ENCODE data around the gene R3HDML. TPM values are rescaled to one million over a fixed set of nuclear protein-coding genes. Genes with fewer than 3 reads are reported as not detected.

R3HDML gene
- polyA plus RNA-seq, 3 donors, result not detected

DNA sequence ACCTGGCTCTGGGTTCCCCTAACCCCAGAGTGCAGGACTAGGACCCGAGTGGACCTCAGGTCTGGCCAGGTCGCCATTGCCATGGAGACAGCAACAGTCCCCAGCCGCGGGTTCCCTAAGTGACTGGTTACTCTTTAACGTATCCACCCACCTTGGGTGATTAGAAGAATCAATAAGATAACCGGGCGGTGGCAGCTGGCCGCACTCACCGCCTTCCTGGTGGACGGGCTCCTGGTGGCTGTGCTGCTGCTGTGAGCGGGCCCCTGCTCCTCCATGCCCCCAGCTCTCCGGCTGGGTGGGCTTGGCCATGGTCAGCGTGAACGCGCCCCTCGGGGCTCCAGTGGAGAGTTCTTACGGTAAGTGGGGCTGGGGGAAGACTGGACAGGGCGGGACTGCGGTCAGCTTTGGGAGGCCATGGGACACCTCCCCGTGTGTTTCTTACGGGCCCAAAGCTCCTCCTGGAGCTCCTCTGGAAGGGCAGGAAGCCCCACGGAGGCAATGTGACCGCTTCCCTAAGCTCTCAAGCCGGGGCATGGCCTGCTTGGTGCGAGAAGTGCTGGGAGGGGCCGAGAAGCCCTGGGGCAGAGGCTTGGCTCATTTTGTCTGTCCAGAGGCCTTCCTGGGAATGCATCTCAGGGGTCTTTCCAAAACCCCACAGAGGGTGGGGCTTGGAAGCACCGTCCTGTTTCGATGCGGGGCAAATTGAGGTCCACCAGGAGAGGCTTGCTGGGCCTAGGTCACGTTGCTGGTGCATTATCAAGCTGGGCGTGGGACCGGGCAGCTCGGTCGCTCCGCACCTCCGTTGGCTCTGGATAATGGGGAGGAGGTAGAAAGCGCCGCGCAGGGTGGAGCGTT, 18.9 kb downstream of the R3HDML start, which contains the start of gene HNF4A:
HNF4A (plus strand) TSS at position 202 of the 855 bp plus-strand sequence; CDS start at position 308, 106 bp downstream.
- Mint-ChIP-seq H3K36me3 (no peaks in the 10 kb centered on the region), H3K4me3 (no peak within 1 kb of the TSS), H3K4me1 (no peaks in the 10 kb centered on the region), H3K9me3 (no peaks in the 10 kb centered on the region), H3K27ac (no peak within 1 kb of the TSS), H3K27me3 (ENCODE audit: low read depth in 3 of 3) (peaks cover 8 to 12% (median 10%) of the 10 kb centered on the region in 3 donors)
- Histone ChIP-seq H3K27ac (ENCODE audit: low read depth in 1 of 2, low read length in 2 of 2) (no peak within 1 kb of the TSS), H3K4me3 (replicated peaks in 1 of 3; ENCODE audit: low read depth in 2 of 3, low read length in 3 of 3) (no peak within 1 kb of the TSS), H3K4me1 (ENCODE audit: control insufficient read depth in 1 of 2, insufficient read depth in 2 of 2, low read length in 2 of 2) (no peaks in the 10 kb centered on the region), H3K36me3 (replicated peaks in 1 of 2; ENCODE audit: control insufficient read depth in 1 of 2, insufficient read depth in 2 of 2, low read length in 2 of 2) (no peaks in the 10 kb centered on the region), H3K9ac (ENCODE audit: insufficient read depth, low read length, poor library complexity, severe bottlenecking) (no peak within 1 kb of the TSS), H3K4me2 (replicated peaks; ENCODE audit: extremely low read depth, low read length, poor library complexity, severe bottlenecking) (no peak within 1 kb of the TSS), H3K79me2 (ENCODE audit: insufficient read depth, low read length) (no peaks in the 10 kb centered on the region), H3K9me3 (replicated peaks in 1 of 2; ENCODE audit: control insufficient read depth in 1 of 2, insufficient read depth in 1 of 2, low read length in 2 of 2) (no peaks in the 10 kb centered on the region), H4K20me1 (ENCODE audit: insufficient read depth, low read length) (no peaks in the 10 kb centered on the region), H2AFZ (ENCODE audit: insufficient read depth, low read depth, low read length, poor library complexity, severe bottlenecking) (no peak within 1 kb of the TSS), H3K27me3 (ENCODE audit: control insufficient read depth in 2 of 2, insufficient read depth in 2 of 2, low read length in 2 of 2) (no peaks in the 10 kb centered on the region)
- intact Hi-C loops (cut with micrococcal nuclease), result no loop called here
- DNase-seq, result no peak
- WGBS (ENCODE audit: insufficient coverage), result 88% methylated on average over 26 of the region's 40 CpGs
- TF ChIP-seq, protein P1, sequence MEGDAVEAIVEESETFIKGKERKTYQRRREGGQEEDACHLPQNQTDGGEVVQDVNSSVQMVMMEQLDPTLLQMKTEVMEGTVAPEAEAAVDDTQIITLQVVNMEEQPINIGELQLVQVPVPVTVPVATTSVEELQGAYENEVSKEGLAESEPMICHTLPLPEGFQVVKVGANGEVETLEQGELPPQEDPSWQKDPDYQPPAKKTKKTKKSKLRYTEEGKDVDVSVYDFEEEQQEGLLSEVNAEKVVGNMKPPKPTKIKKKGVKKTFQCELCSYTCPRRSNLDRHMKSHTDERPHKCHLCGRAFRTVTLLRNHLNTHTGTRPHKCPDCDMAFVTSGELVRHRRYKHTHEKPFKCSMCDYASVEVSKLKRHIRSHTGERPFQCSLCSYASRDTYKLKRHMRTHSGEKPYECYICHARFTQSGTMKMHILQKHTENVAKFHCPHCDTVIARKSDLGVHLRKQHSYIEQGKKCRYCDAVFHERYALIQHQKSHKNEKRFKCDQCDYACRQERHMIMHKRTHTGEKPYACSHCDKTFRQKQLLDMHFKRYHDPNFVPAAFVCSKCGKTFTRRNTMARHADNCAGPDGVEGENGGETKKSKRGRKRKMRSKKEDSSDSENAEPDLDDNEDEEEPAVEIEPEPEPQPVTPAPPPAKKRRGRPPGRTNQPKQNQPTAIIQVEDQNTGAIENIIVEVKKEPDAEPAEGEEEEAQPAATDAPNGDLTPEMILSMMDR (IDR thresholded peaks at IDR 0.05), result no peak

DNA sequence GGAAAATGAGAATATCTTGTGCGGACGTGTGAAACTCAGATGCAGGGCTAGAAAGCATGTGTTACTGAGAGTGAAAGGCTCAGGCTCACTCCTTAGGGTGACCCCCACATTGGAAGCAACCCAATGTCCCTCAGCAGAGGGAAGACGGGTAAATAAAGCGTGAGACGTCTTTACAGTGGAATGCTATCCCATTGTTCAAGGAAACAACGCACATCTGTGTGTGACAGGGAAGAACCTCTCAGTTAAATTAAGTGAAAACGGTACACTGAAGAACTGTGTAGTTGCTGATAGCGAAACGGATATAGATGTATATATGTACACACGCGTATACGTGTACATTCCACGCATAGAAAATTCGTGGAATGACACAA, 19.5 kb downstream of the R3HDML start:
- WGBS (ENCODE audit: insufficient coverage), result 93% methylated on average over 12 of the region's 14 CpGs
- Histone ChIP-seq H3K4me3 (replicated peaks in 1 of 3; ENCODE audit: low read depth in 2 of 3, low read length in 3 of 3) (no peak overlapping the region), H3K4me2 (replicated peaks; ENCODE audit: extremely low read depth, low read length, poor library complexity, severe bottlenecking) (no peak overlapping the region), H3K27ac (ENCODE audit: low read depth in 1 of 2, low read length in 2 of 2) (no peak overlapping the region), H2AFZ (ENCODE audit: insufficient read depth, low read depth, low read length, poor library complexity, severe bottlenecking) (no peak overlapping the region), H4K20me1 (ENCODE audit: insufficient read depth, low read length) (no peaks in the 10 kb centered on the region), H3K36me3 (replicated peaks in 1 of 2; ENCODE audit: control insufficient read depth in 1 of 2, insufficient read depth in 2 of 2, low read length in 2 of 2) (no peaks in the 10 kb centered on the region), H3K79me2 (ENCODE audit: insufficient read depth, low read length) (no peaks in the 10 kb centered on the region), H3K27me3 (ENCODE audit: control insufficient read depth in 2 of 2, insufficient read depth in 2 of 2, low read length in 2 of 2) (no peaks in the 10 kb centered on the region), H3K4me1 (ENCODE audit: control insufficient read depth in 1 of 2, insufficient read depth in 2 of 2, low read length in 2 of 2) (no peaks in the 10 kb centered on the region), H3K9me3 (replicated peaks in 1 of 2; ENCODE audit: control insufficient read depth in 1 of 2, insufficient read depth in 1 of 2, low read length in 2 of 2) (no peaks in the 10 kb centered on the region), H3K9ac (ENCODE audit: insufficient read depth, low read length, poor library complexity, severe bottlenecking) (no peak overlapping the region)
- Mint-ChIP-seq H3K4me1 (no peaks in the 10 kb centered on the region), H3K4me3 (no peak overlapping the region), H3K27ac (no peak overlapping the region), H3K9me3 (no peaks in the 10 kb centered on the region), H3K36me3 (no peaks in the 10 kb centered on the region), H3K27me3 (ENCODE audit: low read depth in 3 of 3) (peaks cover 7 to 12% (median 10%) of the 10 kb centered on the region in 3 donors)
- TF ChIP-seq, protein P1 (IDR thresholded peaks at IDR 0.05), result no peak
- intact Hi-C loops (cut with micrococcal nuclease), result no loop called here
- DNase-seq, result no peak
